NCI-H2107 treated with DMSO at 0.1 percent for 48 hours (cell line): ENCODE results near the gene ADGRV1.
"Not testable (repeated sequence)": the region's sequence is repeated elsewhere in the genome, so short reads cannot be mapped to it uniquely, and the experiment has no call there.

Source experiments
- DNase-seq: peaks from one replicate; lab custom pipeline; 2025; ENCODE audit not compliant: unreplicated experiment; lab: John Stamatoyannopoulos, UW

ADGRV1 gene

DNA sequence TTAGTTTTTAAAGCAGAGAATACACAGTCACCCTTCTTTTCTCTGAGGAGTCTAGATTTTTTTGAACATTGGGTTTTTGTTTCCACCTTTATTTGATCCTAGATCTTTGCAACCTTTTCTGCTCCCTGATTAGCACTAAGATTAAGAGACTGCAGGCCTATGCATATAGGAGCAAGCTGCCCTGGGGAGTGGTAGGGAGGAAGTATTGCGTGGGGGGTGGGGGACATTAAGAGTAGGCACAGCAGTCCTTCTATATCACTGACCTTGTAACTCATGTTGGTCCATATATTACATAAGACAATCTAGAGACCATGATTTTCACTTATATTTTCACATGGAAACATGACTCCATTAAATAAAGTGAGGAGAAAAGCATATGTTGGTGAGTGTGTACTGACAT is 149.1 kb downstream of the ADGRV1 start:
- DNase-seq, result no peak

DNA sequence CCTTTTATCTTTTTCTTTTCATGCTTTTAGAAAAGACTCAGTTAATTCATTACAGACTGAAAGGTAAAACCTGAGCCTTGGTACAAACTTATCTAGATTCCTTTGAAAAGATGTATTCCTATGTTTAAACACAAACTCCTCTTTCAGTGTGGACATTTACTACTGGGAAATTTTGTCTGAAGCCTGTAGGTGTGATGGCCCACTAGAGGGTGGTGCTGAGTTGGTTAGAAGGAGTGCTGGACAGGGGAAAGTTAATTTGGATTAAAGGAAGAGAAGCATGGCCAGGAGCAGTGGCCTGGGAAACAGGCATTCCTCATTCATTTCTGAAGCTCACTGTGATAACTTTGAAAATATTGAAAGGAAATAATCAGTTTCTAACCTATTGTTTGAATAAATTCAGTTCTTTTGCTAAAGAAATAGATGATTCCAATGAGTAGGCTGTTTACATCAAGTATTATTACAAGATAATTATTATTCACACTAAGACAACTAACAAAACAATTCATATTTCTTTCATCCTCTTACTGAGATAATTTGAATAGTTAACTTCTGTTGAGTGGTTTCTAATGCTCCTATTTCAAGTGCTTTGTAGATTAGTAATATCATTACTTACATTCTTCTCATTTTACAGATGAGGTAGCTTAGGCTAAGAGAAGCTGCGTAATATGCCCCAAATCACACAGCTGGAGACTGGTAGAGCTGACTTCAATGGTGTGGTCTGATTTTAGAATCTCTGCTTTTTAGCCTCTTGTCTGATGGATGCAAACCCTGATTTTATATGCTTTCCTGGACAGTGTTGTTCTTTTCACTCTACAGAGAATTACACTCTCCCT is 150.9 kb downstream of the ADGRV1 start:
- no peak for DNase-seq

DNA sequence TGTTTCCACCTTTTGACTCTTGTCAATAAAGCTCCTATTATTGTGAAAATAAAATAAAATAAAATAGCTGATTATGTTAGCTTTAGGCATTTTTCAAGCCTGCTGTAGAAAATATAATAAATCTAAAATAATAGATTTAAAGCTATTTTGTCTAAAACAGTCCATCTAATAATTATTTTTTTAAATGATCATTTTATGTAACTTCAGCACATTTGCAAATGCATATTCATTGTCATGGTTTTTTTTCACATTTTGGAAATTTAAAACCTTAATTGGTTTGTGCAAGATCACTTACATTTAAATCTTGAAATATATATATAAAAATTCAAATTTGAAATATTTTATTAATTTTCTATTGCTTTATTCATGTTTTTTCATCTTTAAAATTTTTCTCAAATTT is 159.8 kb downstream of the ADGRV1 start:
- DNase-seq, result no peak

DNA sequence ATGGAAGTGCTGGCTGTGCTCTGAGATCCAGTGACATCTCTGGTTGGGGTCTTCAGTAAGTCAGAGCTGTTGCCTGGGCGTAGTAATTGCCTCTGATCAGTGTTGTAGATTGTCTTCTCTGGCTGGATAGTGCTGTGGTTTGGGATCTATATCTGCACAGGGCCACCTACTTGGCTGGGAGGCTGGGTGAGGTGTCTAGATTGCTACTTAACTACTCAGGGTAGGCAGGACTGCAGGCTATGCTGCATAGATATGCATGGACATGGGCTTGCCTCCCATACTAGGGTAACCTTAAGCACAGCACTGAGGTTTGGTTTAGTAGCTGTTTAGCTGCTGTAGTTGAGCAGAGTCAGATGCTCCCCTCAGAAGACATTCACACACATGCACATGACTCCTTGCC is 181.0 kb downstream of the ADGRV1 start:
- no peak for DNase-seq

DNA sequence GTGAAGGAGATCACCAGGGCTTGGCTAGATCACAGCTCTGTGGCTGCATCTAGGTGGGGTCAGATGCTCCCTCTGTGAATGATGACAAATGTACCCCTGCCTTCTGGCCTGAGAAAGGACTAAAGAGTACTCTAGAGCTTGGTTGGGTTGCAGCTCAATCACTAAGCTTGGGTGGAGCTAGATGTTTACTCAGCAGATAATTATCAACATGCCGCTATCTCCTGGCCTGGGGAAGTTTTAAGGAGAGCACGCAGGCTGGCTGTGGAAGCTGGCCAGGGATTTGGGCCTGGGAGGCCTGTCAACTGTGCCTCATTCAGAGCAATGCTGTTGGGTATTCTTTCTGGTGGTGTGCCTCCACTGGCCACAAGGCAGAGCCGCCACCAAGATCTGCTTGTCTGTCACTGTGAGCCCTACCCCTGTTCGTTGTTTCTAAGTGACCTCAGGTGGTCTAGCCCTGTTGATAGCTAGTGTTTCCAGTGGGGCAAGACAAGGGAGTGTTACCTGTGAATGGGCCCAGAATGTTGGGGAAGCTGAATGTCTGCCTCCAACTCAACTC is 181.7 kb downstream of the ADGRV1 start:
- no peak for DNase-seq

DNA sequence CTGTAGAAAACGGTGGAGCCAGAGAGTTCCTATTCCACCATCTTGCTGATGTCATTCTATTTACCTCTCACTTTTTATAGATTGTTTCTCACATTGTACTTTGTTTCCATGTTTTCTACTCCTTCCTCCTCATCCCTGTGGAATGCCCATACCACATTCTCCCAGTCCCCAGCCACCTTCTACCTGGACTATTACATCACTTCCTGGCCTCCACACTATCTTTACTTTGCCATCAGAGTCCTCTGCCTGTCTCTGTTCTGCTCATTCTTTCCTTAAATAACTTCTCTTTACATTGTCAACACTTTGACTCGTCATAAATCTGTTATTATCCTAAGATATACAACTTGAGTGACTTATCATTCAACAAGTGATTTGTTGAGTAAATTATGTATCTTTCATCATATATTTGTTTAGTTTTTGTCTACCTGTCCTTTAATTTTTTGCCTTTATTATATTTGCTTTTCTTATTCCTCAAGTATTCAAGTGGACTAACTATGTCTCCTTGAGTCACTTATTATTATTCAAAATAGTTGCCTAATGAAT is 182.5 kb downstream of the ADGRV1 start:
- no peak for DNase-seq

DNA sequence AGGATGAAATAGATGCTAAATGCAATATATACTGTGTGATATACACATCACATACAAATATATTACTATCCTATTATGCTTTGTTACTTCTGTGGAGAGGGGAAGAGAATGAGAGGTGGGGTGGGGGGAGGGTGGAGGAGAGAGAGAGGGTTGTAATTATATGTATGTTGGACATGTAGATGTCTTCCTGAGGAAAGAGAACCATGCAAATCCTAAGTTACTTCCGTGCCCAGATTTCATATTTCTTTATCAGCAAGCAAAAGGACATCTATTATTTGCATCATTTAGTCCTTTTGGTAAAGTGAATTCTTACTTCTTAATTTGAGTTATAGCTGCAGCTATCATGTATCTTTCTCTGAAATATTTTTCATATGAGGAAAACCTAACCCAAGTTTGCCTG is 187.5 kb downstream of the ADGRV1 start:
- DNase-seq, result no peak

DNA sequence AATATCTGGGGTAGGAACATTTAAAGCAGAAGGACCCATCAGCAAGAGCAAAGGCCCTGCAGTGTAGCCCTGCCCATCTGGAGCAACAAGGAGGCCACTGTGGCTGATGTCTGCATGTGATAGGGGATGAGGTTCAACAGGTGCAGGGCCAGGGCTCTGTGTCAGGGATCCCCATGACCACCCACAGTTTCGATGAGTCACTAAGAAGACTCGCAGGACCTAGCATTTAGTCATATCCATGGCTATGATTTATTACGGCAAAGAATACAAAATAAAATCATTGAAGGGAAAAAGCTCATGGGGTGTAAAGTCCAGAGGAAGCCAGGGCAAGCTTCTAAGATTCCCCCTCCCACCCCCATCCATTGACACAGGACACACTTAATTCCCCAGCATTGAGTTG is 188.6 kb downstream of the ADGRV1 start:
- no peak for DNase-seq

DNA sequence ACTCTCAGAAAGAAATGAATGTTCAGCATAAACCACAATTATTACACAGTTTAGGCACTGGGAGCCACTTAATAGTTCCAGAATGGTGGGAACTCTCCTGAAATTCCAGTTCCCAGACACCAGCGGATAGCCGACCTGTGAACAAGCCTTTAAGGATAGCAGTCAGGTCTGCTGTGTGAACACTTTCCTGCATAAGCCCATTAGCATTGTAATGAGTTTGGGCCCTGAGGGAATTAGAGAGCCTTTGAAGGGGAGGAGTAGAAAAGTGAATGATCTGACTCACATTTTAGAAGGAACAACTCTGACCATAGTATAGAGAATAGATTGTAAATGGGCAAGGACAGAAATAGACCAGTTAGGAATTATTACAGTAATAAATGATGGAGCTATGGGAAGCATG is 189.1 kb downstream of the ADGRV1 start:
- no peak for DNase-seq

DNA sequence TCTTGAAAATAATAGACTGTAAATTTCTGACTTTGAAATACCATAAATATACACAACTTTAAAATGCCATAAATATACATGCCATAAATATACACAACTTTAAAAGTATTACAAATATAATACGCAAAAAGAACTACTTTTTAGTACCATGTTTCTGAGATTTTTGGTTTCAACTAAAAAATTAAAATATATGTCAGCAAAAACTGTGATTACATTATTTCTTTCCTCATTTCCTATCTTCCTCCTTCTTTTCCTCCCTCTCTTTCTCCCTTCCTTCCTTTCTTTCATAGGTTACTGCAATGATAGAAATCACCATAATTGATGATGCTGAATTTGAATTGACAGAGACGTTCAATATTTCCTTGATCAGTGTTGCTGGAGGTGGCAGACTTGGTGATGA is 200.5 kb downstream of the ADGRV1 start:
- DNase-seq, result no peak

DNA sequence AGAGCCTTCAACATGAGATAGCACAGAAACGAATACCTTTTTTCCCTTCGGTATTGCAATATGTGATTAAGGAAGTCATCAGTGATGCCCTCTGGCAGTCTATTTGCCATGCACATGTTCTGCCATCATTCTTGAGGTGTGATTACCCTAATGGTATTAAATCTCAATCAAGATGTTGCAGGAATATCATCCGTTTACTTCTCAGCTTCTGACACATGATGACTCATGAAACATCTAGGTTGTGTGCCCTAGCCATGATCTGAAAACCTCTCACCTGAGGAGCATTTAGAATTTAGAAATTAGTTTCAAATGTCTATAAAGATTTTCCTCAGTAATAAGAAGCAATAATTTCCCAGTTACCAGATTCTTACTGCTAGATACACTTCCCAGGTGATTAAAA is 209.1 kb downstream of the ADGRV1 start:
- DNase-seq, result no peak

DNA sequence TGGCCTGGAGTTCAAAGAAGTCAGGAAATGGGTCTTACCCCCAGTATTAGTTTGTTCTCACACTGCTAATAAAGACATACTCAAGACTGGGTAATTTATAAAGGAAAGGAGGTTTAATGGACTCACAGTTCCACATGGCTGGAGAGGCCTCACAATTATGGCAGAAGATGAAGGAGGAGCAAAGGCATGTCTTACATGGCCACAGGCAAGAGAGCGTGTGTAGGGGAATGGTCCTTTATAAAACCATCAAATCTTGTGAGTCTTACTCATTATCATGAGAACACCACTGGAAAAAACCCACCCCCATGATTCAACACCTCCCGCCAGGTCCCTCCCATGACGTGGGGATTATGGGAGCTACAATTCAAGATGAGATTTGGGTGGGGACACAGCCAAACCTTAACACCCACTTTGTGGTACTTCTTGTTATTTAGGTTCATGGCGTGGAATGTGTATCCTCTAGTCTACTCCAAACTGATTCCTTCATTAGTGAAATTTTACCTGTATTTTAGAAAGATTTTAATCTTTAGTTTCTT is 211.5 kb downstream of the ADGRV1 start:
- DNase-seq, result not testable (repeated sequence)

DNA sequence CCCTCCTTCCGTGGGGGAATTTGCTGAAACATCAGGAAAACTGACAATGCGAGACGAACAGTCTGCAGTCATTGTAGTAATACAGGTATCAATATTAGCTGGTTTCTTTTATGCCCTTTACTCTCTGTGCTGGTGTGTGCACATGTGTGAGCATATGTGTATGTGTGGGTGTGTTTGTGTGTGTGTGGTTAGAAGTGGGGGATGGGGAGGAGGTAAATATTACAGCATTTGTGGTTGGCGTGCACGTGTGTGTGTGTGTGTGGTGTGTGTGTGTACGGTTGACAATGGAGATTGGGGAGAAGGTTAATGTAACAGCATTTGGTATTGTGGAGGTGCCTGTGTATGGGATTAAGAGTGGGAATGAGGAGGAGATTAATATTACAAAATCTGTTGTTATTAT is 219.4 kb downstream of the ADGRV1 start:
- DNase-seq, result no peak

DNA sequence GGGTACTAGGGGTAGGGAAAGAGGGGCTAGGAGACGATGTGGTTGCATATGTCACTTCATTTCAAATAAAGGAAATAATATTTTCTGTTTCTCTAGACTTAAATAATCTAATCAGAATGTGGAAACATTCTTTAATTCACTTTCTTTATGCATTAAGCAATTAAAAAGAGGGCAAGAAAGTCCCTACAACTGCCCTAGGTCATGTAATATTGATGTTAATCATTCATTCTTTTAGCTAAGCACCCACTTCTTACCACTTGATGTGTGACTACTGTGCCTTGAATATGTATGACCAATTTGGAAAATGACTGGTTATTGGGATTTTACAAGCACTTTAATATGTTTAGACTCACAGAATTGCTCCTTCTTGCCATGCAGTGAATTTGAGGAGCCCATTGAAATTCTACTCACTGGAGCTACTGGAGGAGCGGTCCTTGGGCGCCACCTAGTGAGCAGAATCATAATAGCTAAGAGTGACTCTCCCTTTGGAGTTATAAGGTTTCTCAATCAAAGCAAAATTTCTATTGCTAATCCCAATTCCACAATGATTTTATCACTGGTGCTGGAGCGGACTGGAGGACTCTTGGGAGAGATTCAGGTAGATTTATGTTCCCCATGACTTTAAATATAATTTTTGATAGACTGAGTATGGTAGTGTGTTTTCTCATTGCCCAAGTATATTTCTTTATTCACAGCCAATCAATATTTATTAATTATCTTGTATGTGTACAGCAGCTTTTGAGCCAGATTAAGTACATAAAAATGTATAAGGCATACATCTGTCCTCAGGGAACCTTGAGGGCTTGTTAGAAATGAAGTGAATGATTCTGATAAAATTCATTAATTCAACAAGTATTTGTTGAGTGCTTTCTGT is 225.1 kb downstream of the ADGRV1 start:
- peak; percentile 59 for DNase-seq

DNA sequence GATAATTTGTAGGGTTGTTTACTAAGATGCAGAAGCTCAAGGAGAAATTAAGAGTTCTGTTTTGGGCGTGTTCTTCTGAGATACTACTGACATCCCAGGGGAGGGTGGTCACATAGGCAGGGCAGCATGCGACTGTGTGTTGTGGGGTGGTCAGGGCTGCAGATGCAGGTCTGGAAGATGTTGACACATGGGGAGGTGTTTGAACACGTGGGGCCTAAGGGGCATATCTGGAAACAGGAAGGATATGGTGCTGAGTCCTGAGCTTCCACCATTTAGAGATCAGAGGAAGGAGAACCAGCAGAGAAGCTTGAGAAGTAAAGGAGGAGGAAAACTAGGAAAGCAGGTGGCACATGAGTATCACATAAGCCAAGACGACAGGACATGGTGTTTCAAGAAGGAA is 228.2 kb downstream of the ADGRV1 start:
- no peak for DNase-seq

DNA sequence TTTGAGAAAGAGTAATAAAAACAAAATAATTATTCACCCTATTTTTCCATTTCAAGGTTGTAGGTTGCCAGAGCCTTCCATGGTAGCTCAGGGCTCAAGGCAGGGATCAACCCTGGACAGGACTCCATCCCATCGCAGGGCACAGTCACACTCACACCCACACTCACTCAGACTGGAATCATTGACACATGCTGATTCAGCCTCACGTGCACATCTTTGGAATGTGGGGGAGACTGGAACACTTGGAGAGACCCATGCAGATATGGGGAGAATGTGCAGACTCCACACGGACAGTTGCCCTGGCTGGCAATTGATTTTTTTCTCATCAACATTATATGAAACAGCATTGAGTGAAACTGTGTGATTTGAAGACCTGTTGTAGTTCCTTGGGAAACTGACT is 234.1 kb downstream of the ADGRV1 start:
- DNase-seq, result no peak

DNA sequence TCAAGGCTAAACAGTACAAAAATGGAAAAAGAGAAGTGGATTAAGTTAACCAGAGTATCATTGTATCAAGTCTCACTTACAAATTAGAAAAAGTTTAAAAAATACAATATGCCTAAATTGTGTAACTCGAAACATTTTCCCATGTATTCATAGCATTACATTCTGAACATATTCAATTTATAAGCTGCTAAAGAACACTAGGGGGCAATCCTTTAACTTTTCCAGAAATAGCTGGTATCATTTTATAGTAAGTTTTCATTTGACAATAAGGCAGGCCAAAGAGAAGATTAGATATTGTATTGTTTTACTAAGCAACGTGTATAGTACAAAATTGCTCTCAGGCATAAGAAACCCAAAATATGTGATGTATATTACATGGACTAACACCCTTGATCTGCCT is 234.6 kb downstream of the ADGRV1 start:
- no peak for DNase-seq

DNA sequence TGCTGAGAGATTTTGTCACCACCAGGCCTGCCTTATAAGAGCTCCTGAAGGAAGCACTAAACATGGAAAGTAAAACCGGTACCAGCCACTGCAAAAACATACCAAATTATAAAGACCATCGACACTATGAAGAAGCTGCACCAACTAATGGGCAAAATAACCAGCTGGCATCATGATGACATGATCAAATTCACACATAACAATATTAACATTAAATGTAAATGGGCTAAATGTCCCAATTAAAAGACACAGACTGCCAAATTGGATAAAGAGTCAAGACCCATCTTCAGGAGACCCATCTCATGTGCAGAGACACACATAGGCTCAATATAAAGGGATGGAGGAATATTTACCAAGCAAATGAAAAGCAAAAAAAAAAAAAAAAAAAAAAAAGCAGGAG is 238.3 kb downstream of the ADGRV1 start:
- not testable (repeated sequence) for DNase-seq

DNA sequence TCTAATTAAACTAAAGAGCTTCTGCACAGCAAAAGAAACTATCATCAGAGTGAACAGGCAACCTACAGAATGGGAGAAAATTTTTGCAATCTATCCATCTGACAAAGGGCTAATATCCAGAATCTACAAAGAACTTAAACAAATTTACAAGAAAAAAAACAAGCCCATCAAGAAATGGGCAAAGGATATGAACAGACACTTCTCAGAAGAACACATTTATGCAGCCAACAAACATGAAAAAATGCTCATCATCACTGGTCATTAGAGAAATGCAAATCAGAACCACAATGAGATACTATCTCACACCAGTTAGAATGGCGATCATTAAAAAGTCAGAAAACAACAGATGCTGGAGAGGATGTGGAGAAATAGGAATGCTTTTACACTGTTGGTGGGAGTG is 241.5 kb downstream of the ADGRV1 start:
- not testable (repeated sequence) for DNase-seq

DNA sequence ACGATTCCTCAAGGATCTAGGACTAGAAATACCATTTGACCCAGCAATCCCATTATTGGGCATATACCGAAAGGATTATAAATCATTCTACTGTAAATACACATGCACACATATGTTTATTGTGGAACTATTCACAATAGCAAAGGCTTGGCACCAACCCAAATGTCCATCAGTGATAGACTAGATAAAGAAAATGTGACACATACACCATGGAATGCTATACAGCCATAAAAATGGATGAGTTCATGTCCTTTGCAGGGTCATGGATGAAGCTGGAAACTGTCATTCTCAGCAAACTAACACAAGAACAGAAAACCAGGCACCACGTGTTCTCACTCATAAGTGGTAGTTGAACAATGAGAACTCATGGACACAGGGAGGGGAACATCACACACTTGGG is 241.9 kb downstream of the ADGRV1 start:
- not testable (repeated sequence) for DNase-seq
